Amniotic epithelial cell (primary cell): ENCODE data around the gene TFAM.
A peak's percentile ranks its signal among the peaks of the same experiment; 100 is the strongest.
"Not testable (repeated sequence)": the region's sequence is repeated elsewhere in the genome, so short reads cannot be mapped to it uniquely, and the experiment has no call there.

ENCODE experiments used
- DNase-seq: peaks from one replicate; pipeline ENCODE4 v3.0.0-alpha.2; 2010; ENCODE audit warnings: low read depth

The TFAM gene

DNA sequence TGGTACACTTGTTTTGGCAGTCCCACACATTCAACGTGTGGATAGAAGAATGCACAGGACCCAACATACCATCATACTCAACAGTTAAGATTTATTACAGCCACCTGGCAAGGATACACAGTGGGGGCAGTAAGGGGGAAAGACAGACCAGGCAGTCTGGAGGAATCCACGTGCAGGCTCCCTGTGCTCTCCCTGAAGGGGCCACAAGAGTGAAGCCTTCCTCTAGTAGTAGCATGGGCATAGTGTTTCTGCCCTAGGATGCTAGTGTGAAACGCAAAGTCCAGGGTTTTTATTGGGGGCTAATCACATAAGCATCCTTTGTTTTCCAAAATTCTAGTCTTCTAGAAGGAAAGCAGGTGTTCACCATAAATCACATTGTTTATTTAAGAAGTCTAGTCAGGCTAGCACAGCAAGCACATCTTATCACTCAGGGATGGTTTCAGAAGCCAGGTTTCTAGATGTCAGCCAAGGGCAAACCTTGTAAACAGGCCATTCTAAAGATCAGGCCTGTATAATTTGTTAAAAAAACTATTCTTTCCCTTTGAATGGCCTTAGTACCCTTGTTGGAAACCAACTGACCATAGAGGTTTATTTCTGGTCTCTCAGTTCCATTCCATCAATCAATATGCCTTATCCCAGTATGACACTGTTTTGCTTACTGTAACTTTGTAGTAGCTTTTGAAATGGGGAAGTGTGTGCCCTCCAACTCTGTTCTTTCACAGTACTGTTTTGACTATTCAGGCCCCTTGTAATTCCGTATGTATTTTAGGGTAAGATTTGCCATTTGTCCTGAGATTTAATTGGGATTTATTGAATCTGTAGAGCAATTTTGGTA lies 12.4 kb upstream of the TFAM start:
- peak; percentile 40 for DNase-seq

DNA sequence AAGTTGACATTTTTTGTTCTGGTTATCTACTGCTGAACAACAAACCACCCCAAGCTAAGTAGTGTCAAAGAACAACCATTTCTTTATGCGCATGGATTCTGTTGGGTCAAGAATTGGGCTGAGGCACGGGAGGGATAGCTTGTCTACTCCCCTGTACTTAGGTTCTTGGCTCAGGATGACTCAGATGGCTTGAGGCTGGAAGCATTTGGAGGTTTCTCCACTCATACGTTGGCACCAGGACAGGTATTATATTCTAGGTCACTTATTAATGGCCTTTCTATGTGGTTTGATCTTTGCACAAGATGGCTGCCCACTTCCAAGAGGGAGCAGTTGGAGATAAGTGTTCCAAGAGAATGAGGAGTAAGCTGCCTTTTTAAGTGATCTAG lies 11.8 kb upstream of the TFAM start:
- DNase-seq, result no peak

GRCh38 chr10:58382489-58382995 lies 2.7 kb upstream of the TFAM start:
- no peak for DNase-seq

- no peak for DNase-seq
Observed at GRCh38 chr10:58384095-58384494, 1.1 kb upstream of the TFAM start.

DNA sequence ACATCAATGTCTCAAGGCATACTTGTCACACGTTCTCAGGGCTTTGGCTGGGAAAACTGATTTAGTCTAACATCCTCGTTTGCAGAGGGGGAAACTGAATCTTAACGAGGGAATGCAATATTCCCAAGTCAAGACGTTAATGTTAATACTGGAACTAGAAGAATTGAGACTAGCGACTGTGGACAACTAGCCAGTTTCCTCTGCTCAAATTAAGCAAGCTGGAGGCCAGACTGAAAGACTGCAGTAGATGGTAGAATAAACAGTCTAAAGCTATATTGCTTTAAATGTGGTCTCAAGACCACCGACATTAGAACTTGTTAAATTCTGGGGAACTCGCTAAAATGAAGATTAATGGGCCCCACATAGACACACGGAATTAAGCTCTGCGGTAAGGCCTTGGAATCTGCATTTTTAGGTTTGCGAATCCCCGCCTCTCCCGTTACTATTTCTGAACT lies 639 bp upstream of the TFAM start:
- no peak for DNase-seq

GRCh38 chr10:58385784-58386112 lies 538 bp downstream of the TFAM start:
- peak; percentile 16 for DNase-seq

DNA sequence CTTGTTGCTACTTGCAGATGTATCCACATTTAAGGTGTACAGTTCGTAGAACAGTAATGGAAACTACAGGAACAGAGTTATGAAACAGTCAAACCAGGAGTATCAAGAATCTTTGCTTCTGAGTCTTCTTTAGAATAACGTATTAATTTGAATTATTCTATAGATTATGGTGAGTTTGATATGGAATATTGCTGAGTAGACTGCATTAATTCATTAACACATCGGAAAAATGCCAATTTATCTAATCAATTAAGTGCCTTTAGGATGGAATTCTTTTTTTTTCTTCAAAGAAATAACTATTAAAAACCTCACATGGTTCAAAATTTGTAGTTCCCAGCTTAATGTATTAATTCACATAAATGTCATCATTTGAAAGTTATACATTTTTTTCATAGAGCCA lies 3.8 kb downstream of the TFAM start:
- no peak for DNase-seq

- peak; percentile 24 for DNase-seq
Observed at GRCh38 chr10:58393317-58393716, 8.1 kb downstream of the TFAM start.

- DNase-seq, result no peak
Observed at GRCh38 chr10:58394471-58394870, 9.3 kb downstream of the TFAM start.

DNA sequence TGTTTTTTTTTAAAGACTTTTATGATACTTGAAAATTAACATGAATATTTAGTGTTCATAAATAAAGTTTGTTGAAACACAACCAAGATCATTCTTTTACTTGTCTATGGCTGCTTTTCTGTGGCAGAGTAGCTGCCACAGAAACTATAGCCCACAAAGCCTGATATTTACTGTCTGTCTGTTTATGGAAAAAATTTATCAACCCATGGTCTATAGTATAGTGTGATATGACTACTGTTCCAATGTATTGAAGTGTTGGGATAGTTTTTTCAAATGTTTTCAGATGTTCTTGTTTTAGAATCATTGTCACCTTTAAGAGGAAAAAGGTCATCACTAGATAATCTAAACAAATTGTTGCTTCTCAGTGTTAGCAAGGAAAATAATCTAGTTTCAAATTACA lies 10.8 kb downstream of the TFAM start:
- DNase-seq, result no peak

DNA sequence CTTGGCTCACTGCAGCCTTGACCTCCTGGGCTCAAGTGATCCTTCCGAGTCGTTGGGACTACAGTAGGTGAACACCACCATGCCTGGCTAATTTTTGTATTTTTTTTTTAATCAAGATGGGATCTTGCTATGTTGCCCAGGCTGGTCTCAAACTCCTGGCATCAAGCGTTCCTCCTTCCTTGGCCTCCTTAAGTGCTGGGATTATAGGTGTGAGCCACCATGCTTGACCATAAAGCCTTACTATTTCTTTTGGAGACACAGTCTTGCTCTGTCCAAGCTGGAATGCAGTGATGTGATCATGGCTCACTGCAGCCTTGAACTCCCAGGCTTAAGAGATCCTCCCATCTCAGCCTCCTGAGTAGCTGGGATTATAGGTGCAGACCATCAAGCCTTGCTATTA lies 12.6 kb downstream of the TFAM start:
- no peak for DNase-seq

DNA sequence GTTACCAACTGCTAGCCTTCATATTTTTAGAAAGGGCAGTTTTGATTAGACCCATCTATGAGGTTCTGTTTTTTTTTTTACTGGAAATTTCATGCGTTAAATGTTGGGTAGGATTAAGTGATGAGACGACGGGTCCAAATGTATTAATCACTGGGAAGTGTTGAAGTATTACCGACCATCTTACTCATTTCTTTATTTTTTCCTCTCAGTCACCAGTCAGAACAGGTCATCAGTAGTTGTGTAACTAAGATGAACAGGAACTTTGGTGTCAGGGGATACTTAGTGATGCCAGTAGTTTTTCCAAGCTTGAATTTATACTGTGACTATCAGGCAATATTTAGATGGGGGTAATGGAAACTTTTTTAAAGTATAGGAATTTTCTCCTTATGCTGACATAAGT lies 14.2 kb downstream of the TFAM start:
- peak; percentile 59 for DNase-seq

- DNase-seq, result peak; percentile 17
Observed at GRCh38 chr10:58400609-58401008, 15.4 kb downstream of the TFAM start.

GRCh38 chr10:58404001-58404400 lies 18.8 kb downstream of the TFAM start:
- no peak for DNase-seq

GRCh38 chr10:58409956-58410610 lies 24.9 kb downstream of the TFAM start:
- no peak for DNase-seq

GRCh38 chr10:58412502-58412961 lies 27.3 kb downstream of the TFAM start:
- peak; percentile 82 for DNase-seq

- peak; percentile 59 for DNase-seq
Observed at GRCh38 chr10:58414270-58415041, 29.2 kb downstream of the TFAM start.

DNA sequence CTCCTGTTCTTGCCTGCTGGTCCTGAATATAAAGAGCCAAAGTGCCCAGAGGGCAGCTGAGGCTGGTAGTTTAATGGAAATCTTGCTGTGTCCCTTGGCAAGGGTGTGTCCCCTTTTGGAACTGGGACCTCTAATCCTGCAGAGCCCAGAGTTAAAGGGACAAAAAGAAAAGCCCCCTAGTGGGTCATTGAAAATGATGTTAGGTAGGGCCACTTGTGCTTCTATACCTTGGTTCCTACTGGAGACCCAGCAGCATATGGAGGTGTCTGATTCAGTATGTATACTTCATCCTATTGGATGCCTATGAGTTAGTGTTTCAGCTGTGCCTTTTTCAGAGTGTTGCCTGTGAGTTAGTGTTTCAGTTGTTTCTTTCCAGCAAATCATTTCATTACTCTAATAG lies 30.5 kb downstream of the TFAM start:
- DNase-seq, result no peak

- not testable (repeated sequence) for DNase-seq
Observed at GRCh38 chr10:58417902-58418301, 32.7 kb downstream of the TFAM start.

- no peak for DNase-seq
Observed at GRCh38 chr10:58424176-58424575, 39.0 kb downstream of the TFAM start.

GRCh38 chr10:58428436-58428835 lies 43.2 kb downstream of the TFAM start:
- DNase-seq, result not testable (repeated sequence)

GRCh38 chr10:58431903-58432302 lies 46.7 kb downstream of the TFAM start:
- DNase-seq, result peak; percentile 7

DNA sequence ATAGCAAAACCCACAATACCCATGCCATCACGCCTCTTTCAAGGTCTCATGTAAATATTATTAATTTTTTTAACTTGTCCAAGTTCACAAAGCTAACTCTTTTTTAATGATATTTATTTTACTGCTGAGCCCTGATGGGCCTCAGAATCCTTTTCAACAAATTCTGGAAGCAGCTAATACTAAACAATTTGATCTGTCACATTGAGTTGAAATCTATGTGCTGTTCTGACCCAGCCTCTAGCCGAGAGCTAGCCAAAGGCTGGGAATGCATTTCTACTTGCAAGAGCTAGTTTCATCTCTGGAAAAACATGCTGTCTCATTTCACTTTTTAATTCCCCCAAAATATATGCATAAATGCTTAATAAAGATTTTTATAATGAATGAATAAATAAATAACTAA lies 47.9 kb downstream of the TFAM start:
- DNase-seq, result no peak
